Ovary (tissue), 9 donors: ENCODE data around the gene ZSCAN9. TPM values are rescaled to one million over a fixed set of nuclear protein-coding genes. Genes with fewer than 3 reads are reported as not detected.

ENCODE experiments used
- DNase-seq, 5 donors: peaks; one replicate each; pipeline ENCODE4 v3.0.0-alpha.2; 2019 to 2020
- H3K27ac ChIP-seq, 2 donors: fragments of 200-600 bp; one replicate each; pipeline versions ENCODE4 v1.5.1 to v1.8.0; 2019 to 2022
- H3K27me3 ChIP-seq: fragments of 200-600 bp; one replicate; pipeline ENCODE4 v1.8.0; 2022
- H3K36me3 ChIP-seq: fragments of 200-600 bp; sonication (generic); one replicate; pipeline ENCODE4 v1.5.1; 2019
- H3K4me1 ChIP-seq: one replicate; pipeline ENCODE4 v1.8.1; 2013; ENCODE audit warnings: mild to moderate bottlenecking, moderate library complexity; ENCODE audit not compliant: insufficient read depth
- H3K4me3 ChIP-seq: fragments of 200-600 bp; sonication (generic); one replicate; pipeline ENCODE4 v1.5.1; 2017
- H3K9me3 ChIP-seq, 2 donors: fragments of 200-600 bp in 1 of 2; sonication (generic) in 1 of 2; one replicate each; pipeline versions ENCODE4 v1.5.1 to v1.8.1; 2013 to 2019; ENCODE audit warnings: mild to moderate bottlenecking in 1 of 2, moderate library complexity in 1 of 2
- CTCF ChIP-seq, 3 donors: fragments of 450-650 bp in 2 of 3; fragments of 200-600 bp in 1 of 3; IDR thresholded peaks; one replicate each; pipeline versions ENCODE4 v1.5.1 to v1.8.0; 2016 to 2022; ENCODE audit warnings: antibody characterized with exemption in 3 of 3, mild to moderate bottlenecking in 1 of 3
- EP300 ChIP-seq: sonication (generic); formaldehyde crosslinking; IDR thresholded peaks from one replicate; pipeline ENCODE4 v1.6.1; 2017; ENCODE audit warnings: antibody characterized with exemption
- POLR2A ChIP-seq: fragments of 450-650 bp; IDR thresholded peaks from one replicate; pipeline ENCODE4 v1.6.1; 2017; ENCODE audit warnings: antibody characterized with exemption, mild to moderate bottlenecking, moderate library complexity
- WGBS, 3 donors: extraction: QIAGEN DNeasy Blood & Tissue Kit in 1 of 3; methylation state at CpG; one replicate each; pipeline versions ENCODE4 v1.1.5 to v1.1.7; 2013 to 2017; 5-methylcytosine and 5-hydroxymethylcytosine counted together
- intact Hi-C, 4 donors: fragments of 100-400 bp; cut with DNase I; formaldehyde crosslinking; loops; one replicate each; pipeline versions ENCODE4 v1.11.0 to v1.15.1; 2022 to 2023
- polyA plus RNA-seq, 2 donors: library from polyadenylated mRNA; stranded (reverse); fragments of 200-250 nt in 1 of 2; fragments of 350-450 nt in 1 of 2; fragmentation: Illumina TruSeq in 1 of 2; extraction: RNeasy Lipid Tissue Mini Kit (QIAGEN cat#74804) in 1 of 2; gene quantifications; one replicate each; pipeline ENCODE4 v1.2.3, GENCODE V29; 2013 to 2014
- total RNA-seq, 7 donors: library from RNA; depleted of rRNA in 2 of 7; stranded (reverse); fragments of >200 nt in 2 of 7; fragmentation: NEBNext Ultra II Directional in 3 of 7; extraction: Animal tissue kit (Norgen Biotek cat#: 25700) in 3 of 7; gene quantifications; one replicate each; pipeline versions ENCODE4 v1.1.0 to v1.2.4, GENCODE V29; 2016 to 2023
- donor health status: DM: no; HTN: no; CAD: no; lungs with moderate emphysema.
- donor health status: DM: no; HTN: no; CAD: no.
- donor health status: Bipolar disorder and iron deficiency.
- donor health status: DM: yes; HTN: yes; CAD: no.
- donor health status: DM: no; HTN: no; CAD: no.
- donor health status: DM: yes; HTN: yes; CAD: no.

The ZSCAN9 gene
- total and polyA plus RNA-seq, 9 donors: 10.0 to 17.5 (median 13.7) TPM

GRCh38 chr6:28248916-28249315 lies 23.8 kb downstream of the ZSCAN9 start:
- WGBS, 3 donors: 45 to 56% (median 50%) methylated on average over 1 of the region's 1 CpG
- Histone ChIP-seq H3K4me1 (peaks cover 8% of the 10 kb centered on the region), H3K4me3 (no peak overlapping the region), H3K27ac (no peak overlapping the region), H3K27me3 (no peaks in the 10 kb centered on the region), H3K36me3 (no peaks in the 10 kb centered on the region), H3K9me3 (no peaks in the 10 kb centered on the region)
- TF ChIP-seq POLR2A (no peak), CTCF (IDR thresholded peaks at IDR 0.05) (no peak), EP300 (no peak)
- no peak for DNase-seq
- intact Hi-C loops: no loop called here

- peaks cover 8% of the 10 kb centered on the region for H3K4me1 ChIP-seq
- H3K36me3 ChIP-seq: no peaks in the 10 kb centered on the region
- TF ChIP-seq CTCF (IDR thresholded peaks at IDR 0.05): no peak
- TF ChIP-seq EP300: no peak
- no peak for TF ChIP-seq POLR2A
- intact Hi-C loops: loop anchor here in 2 of 4 donors (10.0 kb wide), 1 partner anchor 104 kb away; no protein-coding TSS in a partner anchor
- 72 to 83% (median 80%) methylated on average over 2 of the region's 2 CpGs for WGBS, 3 donors
- no peaks in the 10 kb centered on the region for H3K27me3 ChIP-seq
- H3K9me3 ChIP-seq: no peaks in the 10 kb centered on the region
- no peak overlapping the region for H3K27ac ChIP-seq
- no peak for DNase-seq
- H3K4me3 ChIP-seq: peak overlapping the region; percentile 74
Measured at GRCh38 chr6:28250747-28251146, 25.7 kb downstream of the ZSCAN9 start.

GRCh38 chr6:28251661-28252008 lies 26.6 kb downstream of the ZSCAN9 start:
- H3K36me3 ChIP-seq: no peaks in the 10 kb centered on the region
- intact Hi-C loops: loop anchor here in 2 of 4 donors (10.0 kb wide), 1 partner anchor 103 kb away; no protein-coding TSS in a partner anchor
- H3K9me3 ChIP-seq: no peaks in the 10 kb centered on the region
- no peak for TF ChIP-seq CTCF (IDR thresholded peaks at IDR 0.05)
- no peak for TF ChIP-seq POLR2A
- no peak for TF ChIP-seq EP300
- no peak overlapping the region for H3K27ac ChIP-seq
- no peaks in the 10 kb centered on the region for H3K27me3 ChIP-seq
- DNase-seq: peak in 1 of 5 donors; percentile 22
- peak overlapping the region; percentile 74 for H3K4me3 ChIP-seq
- WGBS, 3 donors: 0% methylated on average over 24 to 25 of the region's 25 CpGs
- H3K4me1 ChIP-seq: peaks cover 8% of the 10 kb centered on the region

- no peaks in the 10 kb centered on the region for H3K36me3 ChIP-seq
- intact Hi-C loops: loop anchor here in 2 of 4 donors (10.0 kb wide), 1 partner anchor 103 kb away; no protein-coding TSS in a partner anchor
- no peak for TF ChIP-seq EP300
- TF ChIP-seq POLR2A: no peak
- TF ChIP-seq CTCF (IDR thresholded peaks at IDR 0.05): no peak
- WGBS, 3 donors: 3 to 5% (median 4%) methylated on average over 14 of the region's 14 CpGs
- H3K4me3 ChIP-seq: peak within 1 kb of the TSS; percentile 74
- peak; percentile 70 to 83 (median 76) for DNase-seq
- H3K4me1 ChIP-seq: peaks cover 8% of the 10 kb centered on the region
- H3K9me3 ChIP-seq: no peaks in the 10 kb centered on the region
- no peak within 1 kb of the TSS for H3K27ac ChIP-seq
- H3K27me3 ChIP-seq: no peaks in the 10 kb centered on the region
Measured at GRCh38 chr6:28252009-28252975, 27.2 kb downstream of the ZSCAN9 start, which contains the start of gene ZKSCAN4. Gene ZKSCAN4 (minus strand): TSS chr6:28252269. CDS start chr6:28251980, 289 bp downstream.
